ENCODE results near the gene ZNF512.
"Not testable (repeated sequence)": the region's sequence is repeated elsewhere in the genome, so short reads cannot be mapped to it uniquely, and the experiment has no call there.

ZNF512 gene

DNA sequence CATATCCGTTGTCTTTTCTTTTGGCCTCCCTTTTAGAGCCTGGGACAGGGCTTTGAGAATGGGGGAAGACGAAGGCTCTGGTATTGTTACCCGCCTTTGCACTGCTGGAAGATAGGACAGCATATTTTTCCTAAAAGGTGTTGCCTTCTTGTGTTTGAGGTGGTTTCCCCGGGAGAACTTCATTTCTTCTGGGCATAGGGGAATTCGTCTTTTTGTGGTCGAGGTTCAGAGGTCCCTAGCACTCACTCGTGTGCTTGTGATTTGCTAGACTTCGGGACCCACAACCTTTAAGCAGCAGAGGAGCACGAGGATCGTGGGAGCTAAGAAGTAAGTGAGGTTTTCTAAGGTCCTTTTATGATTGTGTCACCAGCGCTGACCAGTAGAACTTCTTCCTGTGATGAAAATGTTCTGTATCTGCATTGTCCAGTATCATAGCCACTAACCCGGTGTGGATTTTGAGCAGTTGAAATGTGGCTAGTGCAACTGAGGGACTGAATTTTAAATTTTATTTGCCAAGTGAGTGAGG, 611 bp downstream of the ZNF512 start:
- no peak for DNase-seq (ENCODE audit: low read depth in 2 of 2)

DNA sequence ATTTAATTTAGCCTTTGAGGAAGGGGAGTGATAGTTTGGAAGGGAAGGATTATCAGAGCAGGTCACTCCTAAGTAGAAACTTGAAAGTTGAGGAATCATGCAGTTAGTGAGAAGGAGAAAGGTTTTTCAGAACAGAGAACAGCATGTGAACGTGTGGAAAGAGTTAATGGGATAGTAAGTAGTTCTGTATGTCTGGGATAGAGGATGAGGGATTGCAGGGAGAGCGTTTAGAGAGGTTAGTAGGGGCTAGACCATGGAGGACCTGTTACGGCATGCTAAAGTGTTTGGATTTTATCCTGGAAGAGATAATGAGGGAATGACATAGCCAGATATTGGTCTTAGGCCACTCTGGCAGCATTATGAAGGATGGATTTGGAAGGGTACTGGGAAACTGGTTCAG, 1.8 kb downstream of the ZNF512 start:
- no peak for DNase-seq (ENCODE audit: low read depth in 2 of 2)

- DNase-seq (ENCODE audit: low read depth in 2 of 2) = no peak
These were observed 4.2 kb downstream of the ZNF512 start for GRCh38 chr2:27587025-27587424.

DNA sequence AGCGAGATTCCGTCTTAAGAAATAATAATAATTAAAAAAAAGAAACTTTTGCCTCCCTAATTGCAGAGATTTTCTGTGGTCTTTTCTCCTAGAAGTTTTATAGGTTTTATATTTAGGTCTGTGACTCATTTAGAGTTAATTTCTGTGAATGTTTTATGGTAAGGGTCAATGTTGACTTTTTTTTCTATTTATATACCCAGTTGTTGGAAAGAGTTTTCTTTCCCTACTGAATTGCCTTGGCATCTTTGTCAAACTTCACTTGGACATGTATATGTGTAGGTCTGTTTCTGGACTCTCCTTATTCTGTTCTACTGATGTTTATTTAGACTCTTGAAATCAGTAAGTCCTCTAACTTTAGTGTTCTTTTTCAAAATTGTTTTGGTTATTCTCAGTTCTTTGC, 5.5 kb downstream of the ZNF512 start:
- no peak for DNase-seq (ENCODE audit: low read depth in 2 of 2)

- no peak for DNase-seq (ENCODE audit: low read depth in 2 of 2)
These were observed 8.9 kb downstream of the ZNF512 start for GRCh38 chr2:27591745-27592144.

GRCh38 chr2:27593240-27593639, 10.4 kb downstream of the ZNF512 start:
- DNase-seq (ENCODE audit: low read depth in 2 of 2) = no peak

DNA sequence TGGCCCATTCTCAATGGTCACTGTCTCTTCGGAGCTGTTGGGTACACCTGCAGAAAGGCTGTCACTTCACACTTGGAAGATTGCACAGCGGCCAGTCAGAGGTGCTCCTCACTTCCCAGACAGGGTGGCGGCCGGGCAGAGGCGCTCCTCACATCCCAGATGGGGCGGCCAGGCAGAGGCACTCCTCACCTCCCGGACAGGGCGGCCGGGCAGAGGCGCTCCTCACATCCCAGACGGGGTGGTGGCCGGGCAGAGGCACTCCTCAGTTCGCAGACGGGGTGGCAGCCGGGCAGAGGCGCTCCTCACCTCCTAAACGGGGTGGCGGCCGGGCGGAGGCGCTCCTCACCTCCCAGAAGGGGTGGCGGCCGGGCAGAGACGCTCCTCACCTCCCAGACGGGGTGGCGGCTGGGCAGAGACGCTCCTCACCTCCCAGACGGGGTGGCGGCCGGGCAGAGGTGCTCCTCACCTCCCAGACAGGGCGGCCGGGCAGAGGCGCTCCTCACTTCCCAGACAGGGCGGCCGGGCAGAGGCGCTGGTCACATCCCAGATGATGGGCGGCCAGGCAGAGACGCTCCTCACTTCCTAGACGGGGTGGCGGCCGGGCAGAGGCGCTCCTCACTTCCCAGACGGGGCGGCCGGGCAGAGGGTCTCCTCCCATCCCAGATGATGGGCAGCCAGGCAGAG, 11.3 kb downstream of the ZNF512 start:
- DNase-seq (ENCODE audit: low read depth in 2 of 2) = not testable (repeated sequence)

DNA sequence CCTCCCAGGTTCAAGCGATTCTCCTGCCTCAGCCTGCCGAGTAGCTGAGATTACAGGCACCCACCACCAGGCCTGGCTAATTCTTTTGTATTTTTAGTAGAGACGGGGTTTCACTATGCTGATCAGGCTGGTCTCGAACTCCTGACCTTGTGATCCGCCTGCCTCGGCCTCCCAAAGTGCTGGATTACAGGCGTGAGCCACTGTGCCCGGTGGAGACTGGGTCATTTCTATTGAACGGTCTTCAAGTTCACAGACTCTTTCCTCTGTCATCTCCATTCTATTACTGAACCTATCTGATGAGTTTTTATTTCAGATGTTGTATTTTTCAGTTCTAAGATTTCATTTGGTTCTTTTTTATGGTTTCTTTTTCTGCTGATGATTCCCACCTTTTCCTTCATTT, 12.6 kb downstream of the ZNF512 start:
- not testable (repeated sequence) for DNase-seq (ENCODE audit: low read depth in 2 of 2)

DNA sequence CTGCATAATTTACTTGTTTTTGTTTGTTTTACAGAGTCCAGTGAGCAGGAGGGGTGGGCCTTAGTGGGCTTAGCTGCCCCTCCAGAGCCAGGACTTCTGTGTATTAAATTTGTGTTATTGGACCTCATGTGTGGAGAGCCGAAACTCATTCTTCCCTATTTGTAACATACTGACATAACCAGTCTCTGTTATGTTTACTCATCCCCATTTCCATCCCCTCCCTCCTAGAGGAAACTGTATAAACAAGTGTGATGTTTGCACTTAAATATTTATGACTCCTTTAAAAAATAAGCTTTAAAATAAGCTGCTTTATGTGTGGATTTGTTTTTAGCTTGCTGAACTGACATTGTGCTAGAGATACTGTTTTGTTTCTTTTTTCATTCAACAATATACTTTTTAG, 13.8 kb downstream of the ZNF512 start:
- DNase-seq (ENCODE audit: low read depth in 2 of 2) = no peak

- DNase-seq (ENCODE audit: low read depth in 2 of 2) = no peak
These were observed 23.8 kb downstream of the ZNF512 start for GRCh38 chr2:27606611-27607010.

DNA sequence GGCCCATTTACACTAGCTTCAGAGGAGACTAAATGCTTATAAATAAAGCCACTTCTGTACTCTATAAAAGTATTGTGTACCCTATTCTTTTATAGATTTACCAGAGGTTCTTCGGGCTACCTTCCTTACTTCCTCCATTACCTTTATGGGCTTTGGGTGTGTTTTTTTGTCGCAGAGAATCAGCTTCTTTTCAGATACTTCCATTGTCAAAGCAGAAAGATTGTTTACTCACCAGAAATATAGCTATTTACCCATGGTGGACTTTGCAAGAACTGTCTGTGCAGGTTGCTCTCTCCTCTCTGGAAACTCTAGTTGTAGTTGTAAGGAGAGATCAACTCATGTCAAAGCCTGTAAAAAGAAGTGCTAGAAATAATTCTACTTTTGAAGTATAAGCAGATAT, 31.1 kb downstream of the ZNF512 start:
- DNase-seq (ENCODE audit: low read depth in 2 of 2) = no peak

GRCh38 chr2:27615316-27615715, 32.5 kb downstream of the ZNF512 start:
- no peak for DNase-seq (ENCODE audit: low read depth in 2 of 2)

DNA sequence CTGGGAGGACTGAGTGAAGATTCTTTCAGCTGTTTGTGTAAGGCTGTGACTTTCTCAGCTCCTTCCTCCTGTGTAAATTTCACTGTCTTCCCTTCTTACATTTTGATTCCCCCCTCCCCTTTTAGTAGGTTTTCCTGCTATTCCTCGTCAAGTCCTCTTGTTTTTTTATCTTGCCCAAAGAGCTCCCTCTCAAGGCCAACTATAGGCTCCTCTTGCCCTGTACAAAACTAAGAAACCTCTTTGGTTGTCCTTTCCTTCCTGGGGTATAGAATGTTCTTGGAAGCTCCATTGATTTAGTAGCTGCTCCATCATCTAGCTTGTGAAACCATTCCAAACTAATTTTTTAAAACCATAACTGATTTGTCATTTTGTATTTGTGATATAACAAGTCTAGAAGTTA, 38.7 kb downstream of the ZNF512 start:
- no peak for DNase-seq (ENCODE audit: low read depth in 2 of 2)

- no peak for DNase-seq (ENCODE audit: low read depth in 2 of 2)
These were observed 40.1 kb downstream of the ZNF512 start for GRCh38 chr2:27622921-27623384.

GRCh38 chr2:27624943-27625342, 42.1 kb downstream of the ZNF512 start:
- no peak for DNase-seq (ENCODE audit: low read depth in 2 of 2)

- DNase-seq (ENCODE audit: low read depth in 2 of 2) = not testable (repeated sequence)
These were observed 43.5 kb downstream of the ZNF512 start for GRCh38 chr2:27626323-27626722.

- DNase-seq (ENCODE audit: low read depth in 2 of 2) = not testable (repeated sequence)
These were observed 44.1 kb downstream of the ZNF512 start for GRCh38 chr2:27626921-27627320.

DNA sequence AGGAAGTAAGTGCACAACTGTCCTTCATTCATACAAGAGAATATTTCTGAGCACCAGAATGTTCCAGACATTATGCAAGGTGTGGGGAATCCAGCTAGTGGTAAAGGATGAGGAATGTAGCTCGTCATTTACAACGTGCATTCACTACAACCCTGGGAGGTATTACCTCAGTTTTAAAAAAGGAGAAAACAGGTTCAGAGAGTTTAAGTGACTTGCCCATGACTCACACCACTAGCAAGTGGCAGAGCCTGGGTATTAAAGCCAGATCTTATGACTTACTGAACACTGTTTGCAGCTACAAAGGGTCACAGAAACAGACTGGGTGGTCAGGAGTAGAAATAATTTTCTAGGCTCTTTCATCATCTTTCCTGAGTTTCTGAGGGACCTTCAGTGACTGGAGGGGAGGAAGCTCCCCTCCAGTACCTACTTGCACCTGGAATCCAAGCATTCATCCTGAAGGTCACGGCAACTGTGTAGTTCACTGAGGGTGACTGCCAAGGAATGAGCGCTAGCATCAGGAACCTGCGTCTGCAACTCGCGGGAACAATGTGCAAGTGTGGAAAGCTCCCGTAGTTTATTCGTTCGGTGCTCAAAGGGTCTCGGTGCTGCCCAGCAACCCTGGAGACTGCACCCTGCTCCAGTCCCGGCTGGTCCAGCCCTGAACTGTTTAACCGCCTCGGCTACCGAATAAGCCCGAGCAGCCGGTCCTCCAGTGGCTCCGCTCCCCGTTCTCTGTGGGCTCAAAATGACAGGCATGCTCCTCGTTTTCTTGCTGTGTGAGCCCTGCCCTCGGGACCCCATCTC, 45.3 kb downstream of the ZNF512 start:
- no peak for DNase-seq (ENCODE audit: low read depth in 2 of 2)

DNA sequence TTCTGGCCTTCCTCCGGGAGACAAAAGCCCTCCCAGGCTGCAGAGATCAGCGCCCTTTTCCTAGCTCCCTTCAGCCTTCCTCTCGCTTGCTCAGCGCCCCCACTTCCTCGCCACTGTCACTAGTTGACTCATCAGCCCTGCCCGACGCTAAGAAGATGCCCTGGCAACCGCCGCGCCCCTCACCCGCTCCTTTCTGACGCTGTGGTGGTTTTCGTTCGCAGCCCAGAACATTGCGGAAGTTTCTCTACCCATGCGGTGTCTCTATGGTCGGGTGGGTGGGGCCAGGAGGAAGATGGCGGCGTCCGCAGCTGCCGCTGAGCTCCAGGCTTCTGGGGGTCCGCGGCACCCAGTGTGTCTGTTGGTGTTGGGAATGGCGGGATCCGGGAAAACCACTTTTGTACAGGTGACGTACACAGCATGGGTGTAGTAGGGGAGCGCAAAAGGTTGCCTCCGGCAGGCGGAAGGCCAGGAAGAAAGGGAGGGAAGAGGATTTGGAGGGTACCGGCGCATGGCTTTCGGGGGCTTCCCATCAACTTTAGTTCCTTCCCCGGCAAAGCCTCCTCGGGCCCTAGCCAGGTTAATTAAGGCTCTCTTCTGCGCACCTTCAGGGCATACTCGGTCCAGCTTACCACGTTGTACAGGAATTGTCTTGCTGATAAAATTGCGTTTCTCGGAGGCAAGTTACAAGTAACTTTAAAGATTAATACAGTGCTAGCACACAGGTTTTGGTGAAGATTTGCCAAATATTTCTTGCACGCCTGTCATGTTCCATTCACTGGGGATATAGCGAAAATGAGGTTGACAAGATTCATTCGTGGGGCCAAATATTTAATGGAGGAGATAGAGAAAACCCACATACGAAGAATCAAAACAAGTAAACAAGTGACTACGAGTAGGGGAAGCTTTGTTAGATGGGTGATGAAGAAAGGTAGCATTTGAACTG, 46.2 kb downstream of the ZNF512 start, which contains the start of the genes CCDC121 and GPN1:
TSS of gene CCDC121 (minus strand) at position 246 of the 943 bp plus-strand sequence. CDS start 1,213 bp downstream, outside the sequence.
TSS of gene GPN1 (plus strand) at position 284 of the 943 bp plus-strand sequence. CDS start at position 293, 9 bp downstream.
- DNase-seq (ENCODE audit: low read depth in 2 of 2) = peak; percentile 87 to 92

- not testable (repeated sequence) for DNase-seq (ENCODE audit: low read depth in 2 of 2)
These were observed 47.4 kb downstream of the ZNF512 start for GRCh38 chr2:27630257-27630656.

- no peak for DNase-seq (ENCODE audit: low read depth in 2 of 2)
These were observed 51.4 kb downstream of the ZNF512 start for GRCh38 chr2:27634291-27634690.
